GM18507 (cell line): ENCODE data around the gene DENR.
A peak's percentile ranks its signal among the peaks of the same experiment; 100 is the strongest.
"Not testable (repeated sequence)": the region's sequence is repeated elsewhere in the genome, so short reads cannot be mapped to it uniquely, and the experiment has no call there.

Experiments
- DNase-seq: peaks from one replicate; pipeline ENCODE4 v3.0.0; 2011; ENCODE audit warnings: low read depth; ENCODE audit not compliant: insufficient read length; ENCODE audit errors: extremely low spot score
- FAIRE-seq: peaks from 2 replicates; lab custom pipeline; 2011; peaks lifted over from hg19 to GRCh38; lab: Jason Lieb, UNC

The DENR gene

DNA sequence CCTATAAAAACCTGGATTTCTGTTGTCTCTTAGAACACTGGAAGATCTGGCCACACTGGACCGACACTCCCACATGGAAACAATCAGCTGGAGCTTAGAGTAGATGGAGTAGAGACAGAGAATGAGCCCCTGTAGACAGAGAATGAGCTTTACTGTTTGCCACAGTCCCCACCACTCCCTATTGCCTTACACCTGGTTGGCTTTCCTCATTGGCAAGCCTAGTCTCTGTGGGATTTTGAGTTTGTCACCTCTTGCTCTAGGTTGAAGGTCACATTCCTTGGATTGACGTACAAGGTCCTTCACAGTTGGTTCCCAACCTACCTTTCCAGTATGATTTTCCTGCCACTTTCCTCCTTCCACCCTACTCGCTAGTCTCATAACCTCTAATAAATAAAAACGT lies 20.0 kb upstream of the DENR start:
- no peak for FAIRE-seq
- DNase-seq, result no peak

DNA sequence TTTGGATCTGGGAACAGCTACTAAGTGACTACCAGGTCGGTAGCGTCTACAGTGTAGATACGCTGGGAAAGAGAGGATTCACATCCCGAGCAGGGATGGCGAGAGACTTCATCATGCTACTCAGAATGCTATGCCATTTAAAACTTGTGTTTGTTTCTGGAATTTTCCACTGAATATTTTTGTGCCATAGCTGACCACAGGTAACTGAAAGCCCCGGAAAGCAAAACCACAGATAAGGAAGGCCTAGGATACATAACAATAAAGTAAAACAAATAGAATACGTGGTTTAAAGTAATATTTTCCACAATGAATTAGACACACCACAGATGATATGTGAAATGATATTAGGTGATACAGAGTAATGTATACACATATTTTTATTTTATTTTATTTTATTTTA lies 14.1 kb upstream of the DENR start:
- DNase-seq (no peak), FAIRE-seq (no peak)

DNA sequence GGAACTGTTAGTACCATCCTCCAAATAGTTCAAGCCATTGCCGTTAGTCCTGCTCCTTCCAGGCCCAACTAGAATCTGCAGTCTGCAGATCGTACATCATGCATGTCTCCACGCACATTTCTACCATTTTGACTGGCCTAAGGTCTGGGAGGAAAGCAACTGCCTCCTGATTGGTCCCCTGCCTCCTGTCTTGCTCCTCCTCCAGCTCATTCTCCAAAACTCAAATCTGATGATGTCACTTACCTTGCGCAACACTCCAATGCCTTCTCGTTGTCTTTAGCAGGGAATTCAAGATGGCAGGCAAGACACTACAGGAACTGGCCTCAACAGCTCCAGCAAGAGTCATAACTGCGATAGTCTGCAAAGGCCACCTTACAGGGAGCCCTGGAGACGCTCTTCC lies 12.3 kb upstream of the DENR start:
- no peak for FAIRE-seq

DNA sequence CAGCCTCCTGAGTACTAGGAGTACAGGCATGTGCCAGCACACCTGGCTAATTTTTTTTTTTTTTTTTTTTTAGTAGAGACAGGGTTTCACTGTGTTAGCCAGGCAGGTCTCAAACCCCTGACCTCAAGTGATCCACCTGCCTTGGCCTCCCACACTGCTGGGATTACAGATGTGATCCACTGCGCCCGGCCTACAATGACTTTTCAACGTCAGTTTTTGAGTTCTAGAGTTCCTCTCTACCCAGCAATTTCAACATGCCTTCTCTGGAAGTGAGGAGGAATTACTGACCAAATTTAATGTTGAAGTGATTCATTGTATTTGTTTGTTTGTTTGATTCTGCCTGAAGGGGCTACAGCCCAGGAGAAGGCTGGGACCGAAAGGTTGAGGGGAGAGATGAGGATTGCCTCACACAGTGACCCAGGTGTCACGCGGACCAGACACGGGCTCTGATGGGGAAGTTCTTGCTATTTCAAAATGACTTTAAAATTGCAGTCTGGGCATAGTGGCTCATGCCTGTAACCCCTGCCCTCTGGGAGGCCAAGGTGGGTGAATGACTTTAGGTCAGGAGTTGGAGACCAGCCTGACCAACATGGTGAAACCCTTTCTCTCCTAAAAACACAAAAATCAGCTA lies 8.6 kb upstream of the DENR start:
- DNase-seq (no peak), FAIRE-seq (no peak)

More for the DNA sequence above, 12.3 kb upstream of the DENR start:
- DNase-seq, result no peak

DNA sequence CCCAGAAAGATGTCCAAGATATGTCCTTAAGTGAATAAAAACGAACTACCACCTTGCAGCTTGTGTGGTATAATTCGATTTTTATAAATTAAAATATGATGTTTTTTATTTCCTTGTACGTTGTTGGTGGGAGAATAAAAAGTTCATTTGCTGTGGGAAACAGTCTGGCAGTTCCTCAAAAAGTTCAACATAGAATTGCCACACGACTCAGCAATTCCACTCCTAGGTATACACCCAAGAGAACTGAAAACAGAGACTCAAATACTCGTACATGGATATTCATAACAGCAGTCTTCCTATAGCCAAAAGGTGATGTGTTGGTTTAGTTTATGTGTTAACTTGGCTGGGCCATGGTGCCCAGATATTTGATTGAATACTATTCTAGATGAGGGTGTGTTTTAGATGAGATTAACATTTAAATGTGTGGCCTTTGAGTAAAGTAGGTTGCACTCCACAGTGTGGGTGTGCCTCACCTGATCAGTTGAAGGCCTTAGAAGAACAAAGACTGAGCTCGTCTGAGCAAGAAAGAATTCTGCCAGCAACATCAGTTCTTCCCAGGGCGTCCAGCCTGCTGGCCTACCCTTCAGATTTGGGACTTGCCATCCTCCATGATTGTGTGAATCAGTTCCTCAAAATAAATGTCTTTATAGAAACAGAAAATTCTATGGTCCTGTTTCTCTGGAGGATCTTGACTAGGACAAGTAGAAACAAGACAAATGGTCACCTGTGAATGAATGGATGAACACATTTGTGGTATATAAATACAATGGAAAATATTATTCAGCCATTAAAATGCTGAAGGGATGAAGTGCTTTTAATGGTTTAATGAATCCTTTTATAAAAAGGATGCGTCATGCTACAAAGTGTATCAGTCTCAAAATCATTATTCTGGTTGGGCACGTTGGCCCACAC lies 5.1 kb upstream of the DENR start:
- no peak for DNase-seq
- no peak for FAIRE-seq

DNA sequence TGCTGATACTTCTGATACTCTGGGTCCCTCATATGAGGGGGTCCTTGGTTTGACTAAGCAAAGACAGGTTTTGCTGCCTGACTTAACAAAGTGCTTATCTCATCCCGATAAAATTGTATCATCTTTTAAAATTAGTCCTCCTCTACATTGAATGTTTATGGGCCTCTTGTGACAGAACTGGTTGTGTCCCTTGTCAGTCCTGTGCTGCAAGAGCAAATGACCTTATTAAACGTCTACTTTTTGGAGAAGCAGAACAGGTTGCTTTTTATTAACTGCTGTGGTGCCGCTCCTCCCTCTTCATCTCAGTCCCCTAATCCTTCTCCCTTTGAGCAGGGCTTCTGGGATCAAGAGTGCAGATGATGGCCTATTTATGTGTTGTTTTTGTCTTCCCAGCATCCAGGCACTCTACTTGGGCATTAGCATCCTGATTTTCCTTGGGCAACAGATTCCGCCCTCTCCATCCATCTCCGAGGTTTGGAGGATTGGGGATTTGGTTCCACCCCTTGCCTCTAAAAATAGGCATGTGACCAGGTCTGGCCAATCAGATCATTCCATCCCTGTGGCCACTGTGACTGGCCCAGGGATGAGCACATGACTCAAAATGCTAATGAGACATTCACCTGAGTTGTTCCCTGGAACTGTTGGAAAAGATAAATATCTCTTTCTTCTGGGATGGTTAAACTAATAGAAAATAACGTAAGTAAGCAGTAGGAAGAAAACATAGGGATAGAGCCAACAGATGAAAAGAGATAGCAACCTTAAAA lies 2.9 kb upstream of the DENR start:
- DNase-seq (no peak), FAIRE-seq (no peak)

DNA sequence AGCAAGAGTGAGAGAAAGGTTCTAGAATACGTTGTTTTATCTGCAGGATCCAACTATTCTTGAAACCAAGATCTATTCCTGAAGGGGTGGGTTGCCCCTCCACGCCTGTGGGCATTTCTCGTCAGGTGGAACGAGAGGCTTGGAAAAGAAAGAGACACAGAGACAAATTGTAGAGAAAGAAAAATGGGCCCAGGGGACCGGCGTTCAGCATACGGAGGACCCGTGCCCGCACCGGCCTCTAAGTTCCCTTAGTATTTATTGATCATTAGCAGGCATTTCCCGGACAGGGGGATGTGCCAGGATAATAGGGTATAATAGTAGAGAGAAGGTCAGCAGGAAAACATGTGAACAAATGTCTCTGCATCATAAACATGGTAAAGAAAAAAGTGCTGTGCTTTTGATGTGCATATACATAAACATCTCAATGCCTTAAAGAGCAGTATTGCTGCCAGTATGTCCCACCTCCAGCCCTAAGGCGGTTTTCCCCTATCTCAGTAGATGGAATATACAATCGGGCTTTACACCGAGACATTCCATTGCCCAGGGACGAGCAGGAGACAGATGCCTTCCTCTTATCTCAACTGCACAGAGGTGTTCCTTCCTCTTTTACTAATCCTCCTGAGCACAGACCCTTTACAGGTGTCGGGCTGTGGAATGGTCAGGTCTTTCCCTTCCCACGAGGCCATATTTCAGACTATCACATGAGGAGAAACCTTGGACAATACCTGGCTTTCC lies 1.7 kb upstream of the DENR start:
- FAIRE-seq, DNase-seq: not testable (repeated sequence)

DNA sequence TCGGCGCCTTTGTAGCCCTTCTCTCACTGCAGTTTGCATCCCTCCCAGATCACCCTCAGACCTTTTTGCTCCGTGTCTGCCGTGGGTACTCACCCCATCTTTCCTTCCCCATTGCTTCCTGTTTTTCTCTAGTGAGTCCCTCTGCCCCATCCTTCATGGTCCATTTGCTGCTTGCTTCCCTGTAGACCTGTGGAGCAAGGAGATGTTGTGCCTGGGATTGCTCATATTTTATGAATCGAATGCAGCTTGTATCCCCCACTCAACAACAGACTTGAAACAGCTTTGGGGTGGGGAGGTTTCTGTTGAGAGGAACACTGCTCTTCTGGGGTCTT lies 661 bp downstream of the DENR start:
- DNase-seq, result no peak
- FAIRE-seq, result no peak

DNA sequence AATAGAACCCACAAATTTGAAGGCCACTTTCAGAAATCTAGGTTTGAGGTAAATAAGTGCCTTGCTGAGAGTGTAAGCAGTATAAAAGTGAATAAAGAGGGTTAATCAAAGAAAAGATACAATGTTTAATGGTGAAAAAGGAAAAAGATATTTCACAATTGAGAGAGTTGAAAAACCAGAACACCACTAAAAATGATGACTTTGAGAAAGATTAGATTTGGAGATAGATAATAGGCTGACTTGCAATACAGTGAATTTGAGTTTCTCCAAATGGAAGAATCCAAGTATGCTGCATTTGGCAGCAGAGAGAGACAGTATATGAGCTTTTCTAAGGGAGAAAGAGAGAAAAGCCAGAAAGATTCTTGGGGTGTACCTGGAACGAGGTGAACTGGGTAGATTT lies 2.2 kb downstream of the DENR start:
- DNase-seq (no peak), FAIRE-seq (no peak)

DNA sequence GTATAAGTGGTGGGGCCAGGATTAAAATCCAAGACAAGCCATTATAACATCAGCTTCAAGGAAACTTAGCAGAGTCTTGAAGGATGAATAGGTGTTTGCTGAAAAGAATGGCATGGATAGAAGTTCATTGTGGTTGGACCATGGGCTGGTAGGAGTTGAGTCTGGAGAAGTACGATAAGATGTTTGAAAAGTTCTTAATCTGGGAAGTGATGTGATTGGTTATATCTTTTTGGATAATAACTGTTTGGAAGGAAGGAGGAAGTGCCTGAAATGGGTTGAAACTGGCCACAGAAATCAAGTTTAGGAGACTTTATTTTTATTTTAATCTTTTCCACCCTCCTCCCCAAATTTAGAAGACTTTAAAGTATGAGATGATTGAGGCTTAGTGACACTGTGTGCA lies 4.9 kb downstream of the DENR start:
- DNase-seq, result no peak
- FAIRE-seq, result no peak

DNA sequence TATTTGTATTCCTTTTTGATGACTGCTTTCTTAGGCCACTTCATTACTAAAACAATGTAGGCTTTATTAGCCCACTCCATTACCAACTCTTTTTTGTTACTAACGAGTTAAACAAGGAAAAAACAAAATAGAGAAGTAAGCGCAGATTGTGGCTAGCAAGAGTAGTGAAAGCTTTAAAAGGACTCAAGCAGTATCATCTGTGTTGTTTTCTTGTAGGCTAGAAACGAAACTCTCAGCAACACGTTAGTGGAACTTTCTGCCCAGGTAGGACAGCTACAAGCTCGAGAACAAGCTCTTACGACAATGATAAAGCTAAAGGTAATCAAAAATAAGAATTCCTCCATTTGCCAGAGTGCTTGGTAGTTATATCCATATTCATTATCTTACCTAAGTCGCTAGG lies 32.9 kb downstream of the DENR start:
- peak; percentile 69 for FAIRE-seq
- no peak for DNase-seq

DNA sequence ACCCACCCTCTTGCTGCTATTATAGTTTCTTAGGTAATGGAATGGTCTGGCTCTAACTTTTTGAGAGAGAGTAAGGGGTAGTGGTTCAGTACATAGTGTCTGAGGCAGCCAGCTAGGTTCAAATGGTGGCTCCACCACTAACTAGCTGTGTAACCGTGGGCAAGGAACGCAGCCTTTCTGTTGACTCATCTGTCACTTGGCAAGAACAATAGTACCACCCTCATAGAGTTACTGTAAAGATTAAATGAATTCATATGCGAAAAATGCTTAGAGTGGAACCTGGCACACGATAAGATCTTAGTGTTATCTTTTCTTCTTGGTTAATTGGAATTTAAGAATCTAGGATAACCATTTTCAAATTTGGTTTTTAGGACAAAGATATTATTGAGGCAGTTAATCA lies 35.8 kb downstream of the DENR start:
- no peak for DNase-seq

DNA sequence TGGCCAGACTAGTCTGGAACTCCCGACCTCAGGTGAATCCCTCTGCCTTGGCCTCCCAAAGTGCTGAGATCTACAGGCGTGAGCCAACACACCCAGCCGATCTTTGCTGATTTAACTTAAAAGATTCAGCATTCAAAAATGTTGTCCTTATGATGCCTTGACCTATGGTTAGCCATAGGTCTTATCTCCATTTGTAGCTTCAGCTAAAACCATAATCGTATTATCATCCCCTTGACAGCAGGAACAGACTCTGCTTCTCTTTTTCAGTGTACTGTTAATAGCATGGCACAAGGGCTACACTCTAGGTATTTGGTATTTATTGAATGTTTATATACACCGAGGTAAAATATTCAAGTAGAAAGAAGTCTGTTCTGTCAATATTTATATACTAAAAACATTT lies 37.0 kb downstream of the DENR start:
- DNase-seq, result no peak
- FAIRE-seq, result no peak

More for the DNA sequence above, 35.8 kb downstream of the DENR start:
- no peak for FAIRE-seq

DNA sequence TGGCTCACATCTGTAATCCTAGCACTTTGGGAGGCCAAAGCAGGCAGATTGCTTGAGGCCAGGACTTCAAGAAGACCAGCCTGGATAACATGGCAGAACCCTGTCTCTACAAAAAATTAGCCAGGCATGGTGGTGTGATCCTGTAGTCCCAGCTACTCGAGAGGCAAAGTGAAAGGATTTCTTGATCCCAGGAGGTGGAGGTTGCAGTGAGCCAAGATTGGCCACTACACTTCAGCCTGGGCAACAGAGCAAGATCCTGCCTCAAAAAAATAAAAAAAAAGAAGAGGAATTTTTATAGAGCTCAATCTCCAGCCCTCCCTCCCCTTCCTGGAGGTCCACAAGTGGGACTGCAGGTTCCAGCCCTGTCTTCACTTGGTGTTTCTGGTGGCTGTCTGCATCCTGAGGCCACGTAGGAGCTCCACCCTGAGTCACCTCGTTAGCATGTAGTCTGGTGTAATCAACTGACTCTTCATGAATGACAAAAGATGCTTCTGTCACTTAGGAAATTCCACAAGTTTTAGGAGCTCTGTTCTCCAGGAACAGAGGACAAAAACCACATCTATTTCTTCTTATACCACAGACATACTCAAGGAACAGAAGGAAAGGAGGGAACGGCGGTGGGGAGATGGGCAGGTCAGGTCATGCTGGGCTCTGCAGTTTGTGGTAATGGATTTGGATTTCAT lies 37.9 kb downstream of the DENR start:
- FAIRE-seq (no peak), DNase-seq (no peak)

DNA sequence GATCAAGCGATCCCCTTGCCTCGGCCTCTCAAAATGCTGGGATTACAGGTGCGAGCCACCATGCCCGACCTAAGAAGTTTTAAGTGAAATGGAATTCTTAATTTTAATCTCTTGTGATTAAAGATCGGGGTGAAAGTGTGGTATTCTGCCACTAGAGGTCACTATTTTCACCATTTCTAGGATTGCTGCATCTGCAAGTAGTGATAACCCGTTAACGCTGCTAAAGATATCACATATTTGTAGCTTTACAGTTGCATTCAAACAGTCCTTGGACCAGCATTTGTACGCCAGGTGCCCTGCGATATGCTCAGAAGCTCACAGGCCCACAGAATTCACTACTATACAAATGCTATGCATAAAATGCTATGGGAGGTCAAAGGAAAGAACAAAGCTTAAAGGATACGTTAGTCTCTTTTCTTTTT lies 41.1 kb downstream of the DENR start:
- no peak for DNase-seq

DNA sequence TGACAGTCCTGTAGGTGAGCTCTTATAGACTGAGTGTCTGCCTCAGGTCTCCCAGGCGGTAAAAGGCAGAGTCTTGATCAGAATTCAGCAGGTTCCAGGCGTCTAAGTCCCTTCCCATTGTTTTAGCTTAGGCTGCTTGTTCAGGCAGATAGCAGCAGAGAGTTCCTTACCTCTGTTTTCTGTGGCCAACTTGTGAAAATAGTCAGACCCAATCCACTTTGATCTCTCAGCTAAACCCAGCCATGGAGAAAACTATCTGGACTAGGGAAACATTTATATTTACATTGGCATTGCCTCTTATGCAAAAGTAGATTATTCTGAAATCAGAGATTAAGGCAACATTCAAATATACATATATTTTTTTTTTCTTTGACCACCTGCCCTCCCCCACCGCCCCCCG lies 43.2 kb downstream of the DENR start:
- FAIRE-seq (no peak), DNase-seq (no peak)

More for the DNA sequence above, 41.1 kb downstream of the DENR start:
- peak; percentile 69 for FAIRE-seq

DNA sequence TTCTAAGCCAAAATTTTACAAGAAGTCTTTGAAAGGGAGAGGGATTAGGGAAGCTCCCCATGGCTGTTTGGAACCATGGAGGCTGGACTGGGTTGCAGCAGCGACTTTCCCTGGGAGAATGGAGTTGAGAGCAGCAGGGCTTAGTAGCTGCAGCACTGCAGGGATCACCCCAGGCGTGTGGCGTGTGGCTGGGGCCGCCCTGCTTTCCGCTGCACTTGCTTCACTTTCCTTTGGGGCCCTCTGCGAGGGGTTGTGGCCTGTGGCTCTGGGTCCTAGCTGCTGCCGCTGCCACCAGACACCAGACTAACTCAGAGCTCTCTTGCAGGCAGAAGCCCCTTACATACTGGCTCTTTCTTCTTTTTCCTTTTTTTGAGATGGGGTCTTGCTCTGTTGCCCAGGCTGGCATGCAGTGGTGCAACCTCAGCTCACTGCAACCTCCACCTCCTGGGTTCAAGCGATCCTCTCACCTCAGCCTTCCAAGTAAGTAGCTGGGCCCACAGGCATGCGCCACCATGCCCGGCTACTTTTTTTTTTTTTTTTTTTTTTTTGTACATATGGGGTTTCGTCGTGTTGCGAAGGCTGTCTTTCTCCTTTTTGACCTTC lies 47.1 kb downstream of the DENR start:
- FAIRE-seq (no peak), DNase-seq (no peak)

DNA sequence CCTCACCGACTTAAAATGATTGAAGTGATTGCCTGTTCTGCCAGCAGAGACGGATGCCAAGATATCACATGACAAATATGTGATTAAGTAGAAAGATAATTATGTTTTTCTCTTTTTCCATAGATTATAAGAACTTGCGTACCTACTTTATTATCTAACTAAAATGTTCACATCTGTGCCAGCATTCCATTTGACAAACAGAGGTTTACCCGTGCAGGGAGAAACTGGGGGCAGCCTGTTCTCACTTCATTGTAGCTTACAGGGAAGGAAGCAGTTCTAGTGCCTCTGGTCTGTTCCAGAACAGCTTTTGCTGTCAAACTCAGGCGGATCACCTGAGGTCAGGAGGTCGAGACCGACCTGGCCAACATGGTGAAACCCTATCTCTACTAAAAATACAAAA lies 51.3 kb downstream of the DENR start:
- DNase-seq (no peak), FAIRE-seq (no peak)

DNA sequence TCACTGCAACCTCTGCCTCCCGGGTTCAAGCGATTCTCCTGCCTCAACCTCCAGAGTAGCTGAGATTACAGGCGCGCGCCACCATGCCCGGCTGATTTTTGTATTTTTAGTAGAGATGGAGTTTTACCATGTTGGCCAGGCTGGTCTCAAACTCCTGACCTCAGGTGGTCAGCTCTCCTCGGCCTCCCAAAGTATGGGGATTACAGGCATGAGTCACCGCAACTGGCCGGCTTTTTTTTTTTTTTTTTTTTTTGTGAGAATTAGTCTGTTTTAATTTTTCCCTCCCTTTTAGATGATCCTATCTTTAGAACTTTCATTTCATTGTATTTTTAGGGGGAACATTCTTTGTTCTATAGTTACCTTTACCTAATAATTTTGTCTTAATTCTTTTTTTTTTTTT lies 52.3 kb downstream of the DENR start:
- not testable (repeated sequence) for FAIRE-seq, DNase-seq
